SJCRH30 (cell line): Measurements from ENCODE around the gene ITPR3. TPM values are rescaled to one million over a fixed set of nuclear protein-coding genes. Genes with fewer than 3 reads are reported as not detected.

ENCODE experiments used
- DNase-seq, 2 experiments: peaks; one replicate each; pipeline ENCODE4 v3.0.0-alpha.2; 2015 to 2020
- H3K27ac ChIP-seq: fragments of 250-450 bp; sonication (Bioruptor Pico); 2 replicates; pipeline ENCODE4 v1.5.1; 2020; ENCODE audit warnings: mild to moderate bottlenecking, moderate library complexity
- H3K27me3 ChIP-seq: fragments of 250-450 bp; sonication (Bioruptor Pico); 2 replicates; pipeline ENCODE4 v1.5.1; 2020; ENCODE audit warnings: mild to moderate bottlenecking, moderate library complexity
- H3K36me3 ChIP-seq: fragments of 250-450 bp; sonication (Bioruptor Pico); 2 replicates; pipeline ENCODE4 v1.5.1; 2020; ENCODE audit warnings: mild to moderate bottlenecking, moderate library complexity
- H3K4me1 ChIP-seq: fragments of 250-450 bp; sonication (Bioruptor Pico); 2 replicates; pipeline ENCODE4 v1.5.1; 2020; ENCODE audit warnings: mild to moderate bottlenecking, moderate library complexity
- H3K4me3 ChIP-seq: fragments of 250-450 bp; sonication (Bioruptor Pico); 2 replicates; pipeline ENCODE4 v1.5.1; 2020; ENCODE audit warnings: mild to moderate bottlenecking, moderate library complexity
- H3K9me3 ChIP-seq: fragments of 250-450 bp; sonication (Bioruptor Pico); replicated peaks from 2 replicates; pipeline ENCODE4 v1.5.1; 2020; ENCODE audit warnings: mild to moderate bottlenecking, moderate library complexity
- total RNA-seq: library from RNA; depleted of rRNA; stranded (reverse); fragments of >200 nt; shearing (Covaris generic); gene quantifications from 2 replicates; pipeline ENCODE4 v1.2.3, GENCODE V29; 2014

Gene ITPR3
- total RNA-seq, 1 experiment from 2014 or later: 2.9 TPM

DNA sequence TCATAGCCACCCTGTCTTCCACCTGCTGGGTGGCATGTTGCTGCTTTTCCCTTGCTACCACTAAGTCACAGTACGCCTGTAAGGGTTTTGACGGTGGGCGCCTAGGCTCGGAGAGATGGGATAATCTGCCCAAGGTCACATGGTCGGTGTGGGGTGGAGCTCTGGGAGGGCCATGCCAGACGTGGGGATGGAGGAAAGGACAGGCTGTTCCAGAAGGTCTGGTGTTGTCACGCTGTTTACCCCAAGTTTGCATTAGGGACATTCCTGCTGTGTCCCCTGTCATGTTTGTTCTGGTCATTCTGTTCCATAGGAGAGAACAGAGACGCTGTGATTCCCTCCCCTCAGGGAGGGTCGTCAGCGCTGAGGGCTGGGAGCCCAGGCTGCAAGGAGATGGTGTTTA is 109.5 kb downstream of the ITPR3 start:
- H3K9me3 ChIP-seq: no peaks in the 10 kb centered on the region
- no peaks in the 10 kb centered on the region for H3K4me1 ChIP-seq
- H3K4me3 ChIP-seq: no peak overlapping the region
- no peak for DNase-seq
- no peak overlapping the region for H3K27ac ChIP-seq
- peaks cover 23% of the 10 kb centered on the region for H3K36me3 ChIP-seq
- no peaks in the 10 kb centered on the region for H3K27me3 ChIP-seq

DNA sequence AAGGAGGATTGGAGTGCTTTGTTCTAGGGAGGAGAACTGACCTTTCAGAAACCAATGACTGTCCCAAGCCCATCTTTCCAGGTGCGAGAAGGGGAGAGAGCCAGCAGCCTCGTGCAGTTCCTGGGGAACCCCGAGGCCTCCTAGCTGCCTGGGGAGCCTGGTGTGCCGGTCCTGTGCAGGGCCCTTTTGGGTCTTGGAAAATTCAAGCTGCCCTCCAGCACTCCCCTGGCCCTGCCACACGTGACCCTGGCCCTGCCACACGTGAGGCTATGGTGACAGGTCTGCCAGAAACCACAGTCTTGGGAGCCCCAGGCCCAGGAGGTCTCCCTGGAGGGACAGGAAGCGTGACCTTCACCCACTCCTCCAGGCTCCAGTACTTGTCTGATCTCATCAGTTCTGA is 109.9 kb downstream of the ITPR3 start:
- no peak for DNase-seq
- Histone ChIP-seq H3K4me1 (no peaks in the 10 kb centered on the region), H3K27me3 (no peaks in the 10 kb centered on the region), H3K9me3 (no peaks in the 10 kb centered on the region), H3K36me3 (peaks cover 27% of the 10 kb centered on the region), H3K27ac (no peak overlapping the region), H3K4me3 (no peak overlapping the region)

DNA sequence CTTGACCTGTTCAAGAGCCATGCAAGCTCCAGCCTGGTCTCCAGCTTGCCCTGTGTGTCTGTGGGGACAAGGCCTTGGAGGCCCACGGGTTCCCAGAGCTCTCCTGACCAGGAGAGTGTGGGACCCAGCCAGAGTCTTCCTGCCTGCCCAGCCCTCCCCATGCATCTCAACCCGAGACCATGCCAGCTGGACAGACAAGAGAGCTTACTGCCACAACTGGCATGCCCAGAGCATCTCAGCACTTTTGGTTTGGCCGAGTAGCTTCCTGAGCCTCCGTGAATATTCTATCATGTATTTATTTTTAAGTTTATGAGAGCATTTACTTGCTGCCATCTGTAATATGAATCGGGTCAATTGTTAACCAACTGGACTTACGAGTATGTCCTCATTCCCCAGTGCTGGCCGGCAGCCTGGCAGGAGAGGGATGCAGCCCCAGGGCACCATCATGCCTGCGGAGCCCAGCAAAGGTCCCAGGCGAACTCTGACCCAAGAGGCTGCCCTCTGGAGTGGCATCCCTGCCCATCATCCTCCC is 110.7 kb downstream of the ITPR3 start:
- Histone ChIP-seq H3K9me3 (no peaks in the 10 kb centered on the region), H3K4me3 (no peak overlapping the region), H3K36me3 (peaks cover 35% of the 10 kb centered on the region), H3K27me3 (no peaks in the 10 kb centered on the region), H3K4me1 (no peaks in the 10 kb centered on the region), H3K27ac (no peak overlapping the region)
- no peak for DNase-seq

DNA sequence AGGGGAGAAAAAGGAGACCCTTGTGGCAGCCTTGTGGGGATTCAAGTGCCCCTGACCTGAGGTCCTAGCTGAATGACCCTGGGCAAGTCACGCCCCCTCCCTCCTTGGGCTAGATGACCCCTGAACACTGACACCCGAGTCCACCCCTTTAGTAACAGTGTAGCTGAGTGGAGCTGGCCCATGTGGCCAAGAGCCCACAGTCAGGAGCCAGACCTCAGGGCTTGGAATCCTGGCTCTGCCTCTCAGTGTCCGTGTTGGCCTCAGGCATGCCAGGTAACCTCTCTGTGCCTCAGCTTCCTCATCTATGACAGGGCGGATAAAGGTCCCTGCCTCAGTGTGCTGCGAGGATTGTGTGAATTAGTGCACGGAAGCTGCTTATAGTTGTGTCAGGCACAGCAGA is 111.3 kb downstream of the ITPR3 start:
- Histone ChIP-seq H3K4me1 (no peaks in the 10 kb centered on the region), H3K4me3 (no peak overlapping the region), H3K27me3 (no peaks in the 10 kb centered on the region), H3K9me3 (no peaks in the 10 kb centered on the region), H3K36me3 (peaks cover 36% of the 10 kb centered on the region), H3K27ac (no peak overlapping the region)
- no peak for DNase-seq

DNA sequence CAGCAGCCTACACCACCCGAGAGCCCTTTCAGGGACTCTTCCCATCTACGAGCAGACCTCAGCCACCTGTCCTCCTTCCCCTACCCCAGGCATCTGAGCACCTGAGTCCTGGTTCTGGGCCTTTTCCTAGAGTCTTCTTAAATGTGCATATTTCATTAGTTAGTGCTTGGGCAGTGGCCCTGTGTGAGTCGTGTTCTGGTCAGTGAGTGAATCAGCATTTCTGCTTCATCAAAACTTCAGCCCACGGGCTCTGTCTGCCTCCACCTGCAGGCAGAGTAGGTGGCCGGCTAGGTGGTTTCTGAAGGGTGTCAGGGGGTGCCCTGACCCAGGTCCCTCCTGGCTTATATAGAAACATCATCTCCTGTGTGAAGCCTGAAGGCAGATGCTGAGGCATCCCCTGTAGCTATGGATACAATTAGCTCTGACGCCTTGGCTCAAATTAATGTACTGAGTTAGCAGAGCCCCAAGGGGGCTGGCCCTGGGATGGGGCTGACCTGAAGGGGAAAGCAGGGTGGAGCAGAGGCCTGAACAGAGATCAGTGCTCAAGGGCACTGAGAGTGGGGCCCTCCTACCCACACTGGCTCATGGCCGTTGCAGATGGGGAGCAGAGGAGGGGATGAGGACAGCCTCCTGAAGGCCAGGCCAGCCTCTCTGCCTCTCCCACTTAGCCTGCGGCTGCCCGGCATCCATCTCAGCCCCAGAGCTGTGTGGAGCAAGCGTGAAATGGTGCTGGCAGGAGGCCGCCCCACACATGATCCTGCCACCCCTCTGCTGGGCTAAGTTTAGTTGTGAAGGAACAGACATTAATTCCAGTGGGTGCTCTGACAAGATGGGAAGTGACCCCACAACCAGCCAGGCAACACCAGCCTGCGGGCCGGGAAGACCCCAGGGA is 111.9 kb downstream of the ITPR3 start:
- no peak for DNase-seq
- no peaks in the 10 kb centered on the region for H3K27me3 ChIP-seq
- H3K9me3 ChIP-seq: no peaks in the 10 kb centered on the region
- H3K36me3 ChIP-seq: peaks cover 38% of the 10 kb centered on the region
- H3K4me3 ChIP-seq: no peak overlapping the region
- no peak overlapping the region for H3K27ac ChIP-seq
- no peaks in the 10 kb centered on the region for H3K4me1 ChIP-seq

DNA sequence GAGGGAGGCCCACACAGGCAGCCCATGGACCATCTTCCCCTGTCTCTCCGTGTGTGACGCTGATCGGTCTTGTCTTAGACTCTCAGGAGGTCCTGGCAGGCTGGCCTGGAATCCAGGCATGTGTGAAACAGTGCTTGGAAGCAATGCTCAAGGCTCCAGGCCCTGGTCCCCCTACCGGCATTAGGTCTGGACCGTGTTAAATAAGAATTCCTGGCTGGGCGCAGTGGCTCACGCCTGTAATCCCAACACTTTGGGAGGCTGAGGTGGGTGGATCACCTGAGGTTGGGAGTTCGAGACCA is 112.5 kb downstream of the ITPR3 start:
- peaks cover 41% of the 10 kb centered on the region for H3K36me3 ChIP-seq
- H3K4me3 ChIP-seq: no peak overlapping the region
- no peaks in the 10 kb centered on the region for H3K4me1 ChIP-seq
- DNase-seq: no peak
- no peak overlapping the region for H3K27ac ChIP-seq
- H3K9me3 ChIP-seq: no peaks in the 10 kb centered on the region
- no peaks in the 10 kb centered on the region for H3K27me3 ChIP-seq

DNA sequence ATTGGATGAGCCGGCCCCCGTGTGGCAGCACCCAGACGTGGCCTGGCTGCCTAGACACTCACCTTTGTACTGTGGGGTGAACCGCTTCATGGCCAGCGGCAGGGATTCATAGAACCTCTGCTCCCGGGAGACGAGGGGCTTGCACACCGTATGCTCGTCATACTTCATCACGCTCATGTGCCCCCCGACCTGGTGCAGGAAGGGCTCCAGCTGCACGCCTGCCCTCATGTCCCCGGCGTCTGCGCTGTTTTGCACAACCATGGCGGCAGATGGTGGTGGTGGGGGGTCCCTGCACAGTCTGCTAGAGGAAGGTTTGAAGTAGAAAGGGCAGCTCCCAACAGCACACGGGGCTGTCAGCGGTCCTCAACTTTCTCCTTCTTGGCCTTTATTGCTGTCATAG is 114.1 kb downstream of the ITPR3 start:
- no peak for DNase-seq
- H3K4me3 ChIP-seq: no peak overlapping the region
- H3K36me3 ChIP-seq: peaks cover 44% of the 10 kb centered on the region
- H3K9me3 ChIP-seq: no peaks in the 10 kb centered on the region
- no peak overlapping the region for H3K27ac ChIP-seq
- no peaks in the 10 kb centered on the region for H3K27me3 ChIP-seq
- H3K4me1 ChIP-seq: no peaks in the 10 kb centered on the region

DNA sequence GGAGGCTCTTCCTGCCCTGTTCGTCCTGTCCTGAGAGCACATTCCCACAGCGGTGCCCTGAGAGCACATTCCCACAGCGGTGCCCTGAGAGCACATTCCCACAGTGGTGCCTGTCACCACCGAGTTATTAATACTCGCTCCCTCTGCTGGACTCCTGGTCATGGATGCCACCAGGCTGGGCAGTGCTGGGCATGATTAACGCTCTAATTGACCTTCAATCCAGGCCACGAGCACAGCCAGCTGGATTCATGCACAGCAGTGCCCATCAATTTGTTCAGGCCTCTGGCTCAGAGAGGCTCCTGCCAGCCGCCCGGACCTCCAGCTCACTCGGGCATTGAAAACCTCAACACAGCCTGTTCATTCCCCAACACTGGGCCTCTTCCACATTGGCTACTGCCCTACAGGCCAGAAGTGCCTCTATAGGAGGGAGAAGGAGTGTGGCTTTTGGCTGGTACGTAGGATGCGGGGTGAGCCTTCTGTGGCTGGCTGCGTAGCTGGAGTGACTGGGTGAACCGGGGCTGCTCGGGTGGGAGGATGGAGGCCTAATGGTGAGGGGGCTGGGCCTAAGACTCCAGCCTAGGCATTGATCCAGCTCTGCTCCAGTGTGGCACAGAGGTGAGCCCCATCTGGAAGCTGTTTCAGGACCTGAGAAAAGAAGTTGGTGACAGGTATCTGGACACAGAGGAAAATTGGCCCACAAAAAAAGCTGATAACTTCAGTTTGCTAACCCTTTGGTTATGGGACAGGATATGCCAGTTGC is 116.3 kb downstream of the ITPR3 start:
- Histone ChIP-seq H3K4me1 (no peaks in the 10 kb centered on the region), H3K4me3 (no peak overlapping the region), H3K27me3 (no peaks in the 10 kb centered on the region), H3K27ac (no peak overlapping the region), H3K9me3 (no peaks in the 10 kb centered on the region), H3K36me3 (peaks cover 45% of the 10 kb centered on the region)
- DNase-seq: no peak

DNA sequence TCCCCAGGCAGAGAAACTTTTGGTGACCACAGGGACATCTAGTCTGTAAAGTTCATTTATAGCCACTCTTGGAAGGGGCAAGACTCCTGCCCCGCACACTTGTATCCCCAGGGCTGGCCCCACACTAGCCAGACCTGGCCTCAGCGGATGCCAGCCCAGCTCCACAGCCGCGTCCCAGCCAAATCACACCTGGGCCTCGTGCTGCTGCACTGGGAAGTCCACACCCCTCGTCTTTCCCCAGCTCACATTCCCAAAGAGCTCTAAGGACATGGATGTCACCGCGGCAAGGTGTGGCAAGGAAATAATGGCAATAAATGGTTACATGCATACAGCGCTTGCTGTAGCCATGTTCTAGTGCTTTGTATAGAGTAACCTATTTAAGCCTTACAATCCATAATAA is 117.0 kb downstream of the ITPR3 start:
- H3K9me3 ChIP-seq: no peaks in the 10 kb centered on the region
- peaks cover 38% of the 10 kb centered on the region for H3K36me3 ChIP-seq
- no peaks in the 10 kb centered on the region for H3K4me1 ChIP-seq
- DNase-seq: no peak
- no peak overlapping the region for H3K4me3 ChIP-seq
- no peak overlapping the region for H3K27ac ChIP-seq
- H3K27me3 ChIP-seq: no peaks in the 10 kb centered on the region

DNA sequence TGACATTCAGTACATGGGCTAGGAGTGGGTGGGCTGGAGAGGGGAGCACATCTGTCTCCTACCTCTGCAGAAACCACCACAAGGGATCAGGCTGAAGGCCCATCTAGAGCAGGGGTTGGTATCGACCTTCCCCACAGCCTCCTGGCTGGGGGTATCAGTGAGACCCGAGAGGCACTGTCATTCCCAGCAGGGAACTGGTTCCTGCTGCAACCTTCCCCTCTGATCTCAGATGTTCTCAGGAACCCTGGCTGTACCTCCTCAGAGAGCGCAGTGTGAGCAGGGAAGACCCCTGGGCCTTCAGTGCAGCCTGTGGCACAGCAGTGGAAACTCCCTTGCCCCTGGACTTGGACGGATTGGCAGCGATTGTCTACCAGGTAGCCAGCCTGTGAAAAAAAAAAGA is 117.8 kb downstream of the ITPR3 start:
- peaks cover 31% of the 10 kb centered on the region; the same call in 1 of the 2 replicates for H3K36me3 ChIP-seq
- no peaks in the 10 kb centered on the region for H3K27me3 ChIP-seq
- H3K4me1 ChIP-seq: peaks cover under 1% of the 10 kb centered on the region; the same call in 1 of the 2 replicates

DNA sequence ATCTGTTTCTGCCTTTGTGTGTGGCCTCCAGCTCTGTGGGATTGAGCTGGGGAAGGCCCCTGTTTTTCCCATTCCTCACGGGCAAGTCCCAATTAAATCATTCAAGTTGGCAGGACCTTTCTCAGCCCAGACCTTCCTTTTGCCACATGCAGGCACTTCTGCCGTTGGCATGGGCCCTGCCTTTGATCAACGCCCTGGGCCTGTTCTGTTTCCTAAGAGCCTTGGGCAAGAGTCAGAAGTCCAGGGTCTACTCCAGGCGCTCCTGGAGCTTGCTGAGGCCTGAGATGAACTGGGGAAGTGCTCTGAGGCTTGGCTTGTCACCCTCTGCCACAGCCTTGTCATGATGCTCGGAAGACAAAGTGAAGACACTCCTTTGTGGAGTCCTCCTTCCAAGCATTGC is 118.4 kb downstream of the ITPR3 start:
- Histone ChIP-seq H3K9me3 (no peaks in the 10 kb centered on the region), H3K27me3 (no peaks in the 10 kb centered on the region), H3K27ac (no peak overlapping the region), H3K36me3 (peaks cover 31% of the 10 kb centered on the region; the same call in 1 of the 2 replicates), H3K4me1 (peaks cover 7% of the 10 kb centered on the region), H3K4me3 (no peak overlapping the region)
- no peak for DNase-seq

More for the DNA sequence above, 117.8 kb downstream of the ITPR3 start:
- H3K4me3 ChIP-seq: no peak overlapping the region
- no peak for DNase-seq
- H3K27ac ChIP-seq: no peak overlapping the region
- H3K9me3 ChIP-seq: no peaks in the 10 kb centered on the region

DNA sequence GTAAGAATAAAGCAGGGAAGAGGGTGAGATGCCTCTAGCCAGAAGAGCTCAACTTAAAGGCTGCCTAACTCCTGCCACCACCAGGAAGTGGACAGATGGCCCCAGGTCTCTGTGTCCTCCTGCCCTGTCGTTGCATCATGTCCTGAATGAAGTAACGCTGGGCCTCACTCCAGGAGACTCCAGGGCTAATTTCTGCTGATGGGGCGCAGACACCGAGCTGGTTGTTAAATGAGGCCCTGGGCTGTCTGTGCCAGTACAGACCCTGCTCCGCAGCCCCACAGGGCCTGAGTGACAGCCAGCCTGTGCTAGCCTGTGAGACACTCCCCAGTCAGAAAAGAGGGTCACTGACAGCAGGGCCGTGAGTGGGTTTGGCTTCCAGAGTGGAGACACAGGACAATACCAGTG is 119.1 kb downstream of the ITPR3 start:
- Histone ChIP-seq H3K36me3 (peaks cover 26% of the 10 kb centered on the region; the same call in 1 of the 2 replicates), H3K9me3 (no peaks in the 10 kb centered on the region), H3K27ac (no peak overlapping the region), H3K27me3 (no peaks in the 10 kb centered on the region), H3K4me1 (peaks cover 11% of the 10 kb centered on the region), H3K4me3 (no peak overlapping the region)
- DNase-seq: no peak

DNA sequence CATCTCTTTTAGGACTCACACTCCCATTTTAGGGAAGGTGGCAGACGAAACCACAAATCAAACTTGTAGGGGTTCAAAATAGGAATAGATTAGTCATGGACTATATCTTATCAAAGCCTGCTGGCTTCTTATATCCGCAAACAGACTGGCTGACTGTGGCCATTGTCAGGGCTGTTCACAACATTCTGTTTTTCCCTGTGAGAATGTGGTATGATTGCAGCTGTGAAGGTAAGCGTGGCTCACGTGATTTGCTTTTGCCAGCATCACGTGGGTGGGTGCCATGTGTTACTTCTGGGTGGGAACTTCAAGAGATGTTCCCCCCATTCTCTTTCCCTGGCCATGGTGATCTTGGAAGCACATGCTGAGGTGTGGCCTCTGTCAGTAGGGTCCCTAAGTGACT is 119.7 kb downstream of the ITPR3 start:
- peaks cover 23% of the 10 kb centered on the region; the same call in 1 of the 2 replicates for H3K36me3 ChIP-seq
- H3K9me3 ChIP-seq: no peaks in the 10 kb centered on the region
- H3K4me1 ChIP-seq: peaks cover 13% of the 10 kb centered on the region
- H3K4me3 ChIP-seq: no peak overlapping the region
- no peaks in the 10 kb centered on the region for H3K27me3 ChIP-seq
- no peak for DNase-seq
- no peak overlapping the region for H3K27ac ChIP-seq

DNA sequence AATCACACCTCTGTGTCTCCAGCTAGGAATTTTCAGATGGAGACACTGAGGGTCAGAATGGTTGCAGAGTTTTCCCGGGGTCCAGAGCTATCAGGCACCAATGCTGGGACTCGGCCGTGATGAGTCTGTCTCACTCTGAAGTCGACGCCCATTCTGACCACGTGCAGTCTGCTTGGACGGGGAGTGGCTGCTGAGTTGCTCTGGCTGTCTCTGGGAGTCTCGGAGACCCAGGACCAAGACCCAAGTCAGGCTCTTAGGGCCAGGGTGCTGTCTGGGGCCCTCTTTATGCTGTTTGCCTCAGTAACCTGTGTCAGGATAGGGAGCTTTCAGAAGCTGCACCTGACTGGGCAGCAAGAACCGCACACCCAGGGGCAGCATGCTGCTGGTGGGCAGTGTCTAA is 121.0 kb downstream of the ITPR3 start:
- no peaks in the 10 kb centered on the region for H3K9me3 ChIP-seq
- H3K27me3 ChIP-seq: no peaks in the 10 kb centered on the region
- no peak overlapping the region for H3K27ac ChIP-seq
- peaks cover 12% of the 10 kb centered on the region; the same call in 1 of the 2 replicates for H3K36me3 ChIP-seq
- H3K4me3 ChIP-seq: no peak overlapping the region
- H3K4me1 ChIP-seq: peaks cover 14% of the 10 kb centered on the region
- DNase-seq: no peak

DNA sequence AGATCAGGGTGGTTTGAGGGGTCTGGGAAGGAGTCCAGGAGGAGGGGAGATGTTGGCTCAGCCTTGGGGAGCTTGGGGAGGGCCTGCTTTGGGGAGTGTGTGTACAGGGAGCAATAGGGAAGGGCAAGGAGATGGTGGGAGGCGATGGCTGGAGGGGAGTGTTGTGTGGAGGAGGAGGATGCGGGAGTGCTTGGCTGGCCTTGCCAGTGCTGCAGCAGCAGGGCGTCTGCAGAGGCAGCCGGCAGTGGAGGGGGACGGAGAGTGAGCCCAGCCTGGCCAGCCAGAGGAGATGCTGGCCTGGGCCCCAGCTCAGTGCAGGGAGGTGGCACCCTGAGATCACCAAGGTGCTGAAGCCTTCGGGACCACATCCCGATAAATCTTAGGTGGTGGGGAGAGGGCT is 121.7 kb downstream of the ITPR3 start:
- Histone ChIP-seq H3K4me1 (peaks cover 21% of the 10 kb centered on the region), H3K9me3 (no peaks in the 10 kb centered on the region)

More for the DNA sequence above, 121.7 kb downstream of the ITPR3 start:
- DNase-seq: no peak
- Histone ChIP-seq H3K4me3 (no peak overlapping the region), H3K27ac (no peak overlapping the region), H3K27me3 (no peaks in the 10 kb centered on the region), H3K36me3 (peaks cover 12% of the 10 kb centered on the region; the same call in 1 of the 2 replicates)
